NCI-H1092 treated with DMSO at 0.1 percent for 48 hours (cell line): ENCODE data around the gene WSB1.

Experiments
- DNase-seq: peaks from one replicate; lab custom pipeline; 2025; lab: John Stamatoyannopoulos, UW

Gene WSB1

DNA sequence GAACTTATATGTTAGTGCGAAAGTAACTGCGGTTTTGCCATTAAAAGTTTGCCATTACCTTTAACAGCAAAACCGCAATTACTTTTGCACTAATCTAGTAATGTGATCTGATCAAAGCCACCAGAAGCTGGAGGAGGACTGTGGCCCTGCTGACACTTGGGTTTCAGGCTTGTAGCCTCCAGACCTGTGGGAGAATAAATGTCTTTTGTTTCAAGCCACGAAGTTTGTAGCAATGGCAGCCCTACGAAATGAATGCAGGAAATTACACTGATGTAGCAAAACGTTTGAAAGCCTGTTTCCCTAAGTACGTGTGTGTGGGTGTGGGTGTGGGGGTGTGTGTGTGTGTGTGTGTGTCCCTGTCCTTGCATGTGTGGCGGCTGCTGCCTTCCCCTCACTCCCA, 66.6 kb downstream of the WSB1 start:
- no peak for DNase-seq

- DNase-seq: no peak
These were observed 67.8 kb downstream of the WSB1 start for GRCh38 chr17:27361695-27362094.

GRCh38 chr17:27362503-27362902, 68.6 kb downstream of the WSB1 start:
- no peak for DNase-seq

- no peak for DNase-seq
These were observed 69.0 kb downstream of the WSB1 start for GRCh38 chr17:27362909-27363308.

DNA sequence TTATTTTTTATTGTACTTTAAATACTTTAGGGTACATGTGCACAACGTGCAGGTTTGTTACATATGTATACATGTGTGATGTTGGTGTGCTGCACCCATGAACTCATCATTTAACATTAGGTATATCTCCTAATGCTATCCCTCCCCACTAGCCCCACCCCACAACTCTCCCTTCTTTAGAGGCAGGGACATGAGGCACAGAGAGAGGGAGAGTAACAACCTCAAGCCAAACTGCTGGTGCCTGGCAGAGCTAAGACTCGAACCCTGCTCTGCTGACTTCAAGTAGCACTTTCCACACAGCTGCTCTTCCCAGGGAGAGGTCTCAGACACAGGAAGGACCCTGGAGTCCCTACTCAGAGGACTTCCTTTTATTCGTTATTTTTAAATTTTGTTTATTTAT, 69.4 kb downstream of the WSB1 start:
- DNase-seq: no peak
